Lower leg skin (tissue), 4 donors: ENCODE results near the gene GAK. TPM values are rescaled to one million over a fixed set of nuclear protein-coding genes. Genes with fewer than 3 reads are reported as not detected.

Source experiments
- DNase-seq, 2 donors: peaks; one replicate each; pipeline ENCODE4 v3.0.0-alpha.2; 2019; ENCODE audit warnings: low spot score in 2 of 2
- H3K4me3 ChIP-seq: fragments of 200-600 bp; sonication (generic); 2 replicates; pipeline ENCODE4 v1.5.1; 2017; ENCODE audit warnings: mild to moderate bottlenecking, low read depth; ENCODE audit not compliant: poor library complexity, severe bottlenecking
- POLR2A ChIP-seq, 2 donors: fragments of 450-650 bp; IDR thresholded peaks; one replicate each; pipeline ENCODE4 v1.6.1; 2016 to 2017; ENCODE audit warnings: antibody characterized with exemption in 2 of 2, mild to moderate bottlenecking in 1 of 2, moderate library complexity in 1 of 2
- WGBS, 2 donors: methylation state at CpG; one replicate each; pipeline ENCODE4 v1.1.5; 2018; 5-methylcytosine and 5-hydroxymethylcytosine counted together
- intact Hi-C: fragments of 100-400 bp; cut with DNase I; formaldehyde crosslinking; loops from one replicate; pipeline ENCODE4 v1.15.0; 2023; ENCODE audit warnings: low total_unique reads
- total RNA-seq, 4 donors: library from RNA; depleted of rRNA; stranded (reverse); fragments of >200 nt; gene quantifications; one replicate each; pipeline ENCODE4 v1.1.0, GENCODE V29; 2016
- TF ChIP-seq, protein P1 (sequence below), 3 donors: fragments of 450-650 bp; IDR thresholded peaks; one replicate each; pipeline ENCODE4 v1.5.1; 2016; ENCODE audit warnings: antibody characterized with exemption in 3 of 3, mild to moderate bottlenecking in 3 of 3, moderate library complexity in 2 of 3

GAK gene
- total RNA-seq, 4 donors from 2014 or later, result 94.7 to 154 (median 108) TPM

DNA sequence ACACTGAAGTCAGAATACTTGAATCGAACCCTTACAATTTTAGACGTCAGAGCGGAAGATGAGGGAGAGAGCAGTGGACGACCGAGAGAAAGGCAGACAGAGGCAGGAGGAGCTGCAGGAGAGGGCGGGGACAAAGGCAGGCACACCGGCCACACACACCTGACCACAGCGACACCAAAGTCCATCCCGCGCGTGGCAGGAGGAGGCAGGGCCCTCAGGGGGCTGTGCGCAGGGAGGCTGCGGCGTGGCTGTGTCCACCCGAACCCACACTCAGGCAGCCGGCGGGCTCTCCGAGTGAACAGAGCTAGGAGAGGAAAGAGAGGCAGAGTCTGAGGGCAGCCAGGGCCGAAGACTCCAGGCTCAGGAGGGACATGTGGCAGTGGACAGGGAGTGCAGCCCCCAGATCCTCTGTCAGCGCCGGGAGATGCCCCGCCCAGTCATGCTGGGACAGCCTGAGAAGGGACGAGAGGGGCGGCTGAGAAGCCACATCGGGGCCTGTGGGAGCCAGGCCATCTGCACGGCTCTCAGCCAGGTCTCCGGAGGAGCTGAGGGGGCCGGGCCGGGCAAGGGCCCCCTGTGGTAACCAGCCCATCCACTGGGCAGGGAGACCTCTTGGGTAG lies 20.1 kb downstream of the GAK start:
- H3K4me3 ChIP-seq, result no peak overlapping the region
- intact Hi-C loops, result no loop called here
- no peak for DNase-seq
- TF ChIP-seq, protein P1, sequence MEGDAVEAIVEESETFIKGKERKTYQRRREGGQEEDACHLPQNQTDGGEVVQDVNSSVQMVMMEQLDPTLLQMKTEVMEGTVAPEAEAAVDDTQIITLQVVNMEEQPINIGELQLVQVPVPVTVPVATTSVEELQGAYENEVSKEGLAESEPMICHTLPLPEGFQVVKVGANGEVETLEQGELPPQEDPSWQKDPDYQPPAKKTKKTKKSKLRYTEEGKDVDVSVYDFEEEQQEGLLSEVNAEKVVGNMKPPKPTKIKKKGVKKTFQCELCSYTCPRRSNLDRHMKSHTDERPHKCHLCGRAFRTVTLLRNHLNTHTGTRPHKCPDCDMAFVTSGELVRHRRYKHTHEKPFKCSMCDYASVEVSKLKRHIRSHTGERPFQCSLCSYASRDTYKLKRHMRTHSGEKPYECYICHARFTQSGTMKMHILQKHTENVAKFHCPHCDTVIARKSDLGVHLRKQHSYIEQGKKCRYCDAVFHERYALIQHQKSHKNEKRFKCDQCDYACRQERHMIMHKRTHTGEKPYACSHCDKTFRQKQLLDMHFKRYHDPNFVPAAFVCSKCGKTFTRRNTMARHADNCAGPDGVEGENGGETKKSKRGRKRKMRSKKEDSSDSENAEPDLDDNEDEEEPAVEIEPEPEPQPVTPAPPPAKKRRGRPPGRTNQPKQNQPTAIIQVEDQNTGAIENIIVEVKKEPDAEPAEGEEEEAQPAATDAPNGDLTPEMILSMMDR (IDR thresholded peaks at IDR 0.05), result no peak
- TF ChIP-seq POLR2A (IDR thresholded peaks at IDR 0.05), result no peak
- WGBS, 2 donors, result 86 to 88% methylated on average over 25 to 28 of the region's 29 CpGs

DNA sequence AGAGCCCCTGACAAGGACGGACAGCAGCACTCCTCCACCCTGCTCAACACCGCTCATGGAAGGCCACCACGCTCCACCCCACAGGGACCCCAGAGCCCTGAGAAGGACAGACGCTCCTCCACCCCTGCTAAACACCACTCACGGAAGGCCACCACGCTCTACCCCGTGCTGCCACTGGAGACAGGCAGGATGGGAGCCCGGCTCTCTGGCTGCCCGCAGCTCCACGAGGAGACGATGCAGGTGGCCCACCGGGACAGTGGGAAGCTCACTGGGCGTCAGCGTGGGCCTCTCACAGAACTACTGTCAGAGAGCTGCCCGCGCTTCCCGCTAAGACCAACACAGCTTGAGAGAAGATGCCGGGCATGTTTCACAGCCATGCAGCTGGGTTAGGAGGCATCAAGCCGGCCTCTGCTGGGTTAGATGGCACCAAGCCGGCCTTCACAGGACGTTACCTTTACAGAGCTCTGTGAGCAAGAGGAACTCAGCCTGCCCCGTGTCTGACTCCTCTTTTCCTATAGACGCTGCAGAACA lies 20.8 kb downstream of the GAK start:
- intact Hi-C loops, result no loop called here
- H3K4me3 ChIP-seq, result no peak overlapping the region
- 96 to 97% methylated on average over 16 to 23 of the region's 23 CpGs for WGBS, 2 donors
- TF ChIP-seq, protein P1 (IDR thresholded peaks at IDR 0.05), result no peak
- no peak for TF ChIP-seq POLR2A (IDR thresholded peaks at IDR 0.05)
- DNase-seq, result no peak

DNA sequence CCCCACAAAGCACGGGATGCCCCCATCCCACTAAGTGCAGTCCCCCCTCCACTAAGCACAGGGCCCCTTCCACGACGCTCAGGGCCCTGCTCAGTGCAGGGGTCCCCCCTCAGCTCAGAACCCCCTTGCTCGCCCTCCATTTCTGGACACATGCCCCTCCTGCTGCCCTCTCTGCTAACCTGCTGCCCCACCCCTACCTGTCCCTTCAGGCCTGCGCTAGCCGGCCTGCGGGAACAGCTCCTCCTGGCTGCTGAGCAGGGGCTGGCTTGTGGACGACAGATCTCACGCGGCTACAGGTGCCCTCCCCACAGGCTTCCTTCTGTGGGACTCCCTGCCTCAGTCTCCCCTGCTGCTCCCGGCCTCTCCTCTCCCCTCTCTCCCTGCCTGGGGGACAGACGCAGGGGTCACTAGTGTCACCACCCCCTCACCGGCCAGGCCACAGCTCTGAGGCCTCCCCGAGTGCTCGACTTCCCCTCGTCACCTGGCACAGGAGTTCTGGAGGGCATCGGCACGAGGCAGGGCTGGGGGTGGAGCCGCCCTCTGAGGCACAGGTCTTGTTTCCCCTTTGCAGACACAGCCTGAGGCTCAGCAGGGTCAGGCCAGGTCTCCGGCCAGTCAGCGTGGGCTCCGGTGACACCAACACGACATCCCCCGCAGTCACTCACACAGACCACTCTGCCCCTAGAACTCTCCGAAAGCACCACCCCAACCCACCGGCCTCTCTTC lies 21.6 kb downstream of the GAK start:
- no peak overlapping the region for H3K4me3 ChIP-seq
- DNase-seq, result no peak
- intact Hi-C loops, result no loop called here
- 95 to 98% methylated on average over 25 to 26 of the region's 26 CpGs for WGBS, 2 donors
- TF ChIP-seq POLR2A (IDR thresholded peaks at IDR 0.05), result no peak
- TF ChIP-seq, protein P1 (IDR thresholded peaks at IDR 0.05), result no peak

DNA sequence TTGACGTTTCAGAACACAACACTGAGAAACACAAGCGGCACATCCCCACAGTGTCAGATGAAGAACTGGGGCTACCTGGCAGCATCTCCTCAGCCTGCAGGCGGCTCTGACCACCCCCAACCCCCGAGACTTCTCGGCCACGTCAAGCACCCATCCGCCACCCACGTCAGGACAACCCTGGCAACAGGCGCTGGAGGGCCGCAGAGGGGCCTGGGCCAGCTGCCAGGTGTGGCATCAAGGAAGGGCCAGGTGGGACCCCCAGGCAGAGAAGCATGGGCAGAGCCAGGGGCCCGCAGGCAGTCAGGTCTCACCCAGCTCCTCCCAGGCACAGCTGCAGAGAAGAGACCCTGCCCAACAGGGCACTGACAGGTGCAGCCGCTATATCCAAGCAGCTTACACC lies 22.3 kb downstream of the GAK start:
- no peak for TF ChIP-seq POLR2A (IDR thresholded peaks at IDR 0.05)
- TF ChIP-seq, protein P1 (IDR thresholded peaks at IDR 0.05), result no peak
- WGBS, 2 donors, result 91 to 92% methylated on average over 5 to 12 of the region's 12 CpGs
- DNase-seq, result no peak
- intact Hi-C loops, result no loop called here
- H3K4me3 ChIP-seq, result no peak overlapping the region

DNA sequence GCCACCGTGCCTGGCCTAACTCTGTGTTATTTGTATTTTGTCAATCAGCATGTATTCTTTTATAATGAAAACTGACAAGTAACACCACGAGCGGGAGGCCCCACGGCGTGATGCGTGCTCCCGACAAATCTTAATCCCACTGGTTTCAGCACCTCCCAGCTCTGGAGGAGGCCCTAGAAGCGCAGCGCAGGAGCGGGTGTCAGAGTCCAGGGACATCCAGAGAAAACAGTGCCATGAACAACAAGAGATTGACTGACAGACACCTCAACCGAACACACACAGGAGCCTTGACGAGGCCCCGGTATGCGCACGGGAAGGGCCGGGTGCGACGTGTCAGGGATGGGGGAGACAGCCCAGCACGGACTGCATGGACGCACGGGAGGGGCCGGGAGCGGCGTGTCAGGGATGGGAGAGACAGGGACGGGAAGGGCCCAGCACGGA lies 23.0 kb downstream of the GAK start:
- intact Hi-C loops, result no loop called here
- WGBS, 2 donors, result 93 to 95% methylated on average over 26 of the region's 26 CpGs
- TF ChIP-seq, protein P1 (IDR thresholded peaks at IDR 0.05), result no peak
- no peak for TF ChIP-seq POLR2A (IDR thresholded peaks at IDR 0.05)
- DNase-seq, result no peak
- no peak overlapping the region for H3K4me3 ChIP-seq
